Measurements from ENCODE around the gene EHMT2. TPM values are rescaled to one million over a fixed set of nuclear protein-coding genes. Genes with fewer than 3 reads are reported as not detected.

Gene EHMT2
- total RNA-seq (2021; ENCODE audit: unreplicated experiment) (84.0 TPM), Bru-seq, nascent RNA (percentile 59 among the genes with signal in this experiment), BruChase-seq, experiment 1, labeled RNA remaining after a 6-hour chase (percentile 83 among the genes with signal in this experiment), BruChase-seq, experiment 2, labeled RNA remaining after a 2-hour chase (percentile 79 among the genes with signal in this experiment)
- 79.2 and 79.9 TPM in 2 replicates for polyA plus RNA-seq (2012)
- long read RNA-seq, full-length matches to known transcripts = 68 of 151 reads
- long read RNA-seq, partial matches to known transcripts = 61 of 151 reads
- long read RNA-seq, other reads (novel, unspliced or antisense) = 22 of 151 reads

- Histone ChIP-seq H3K9me2 (ENCODE audit: insufficient read depth) (no peaks in the 10 kb centered on the region), H3K36me3 (ENCODE audit: control insufficient read depth in 1 of 2, insufficient read depth in 2 of 2, low read length in 2 of 2) (peaks cover 4 to 24% of the 10 kb centered on the region in 2 experiments), H3K4me2 (ENCODE audit: low read length) (peak within 1 kb of the TSS; percentile 95), H4K20me1 (ENCODE audit: insufficient read depth) (no peaks in the 10 kb centered on the region), H3K4me3 (replicated peaks in 1 of 2; ENCODE audit: low read depth in 1 of 2, low read length in 2 of 2) (peak within 1 kb of the TSS; percentile 82 to 98), H3K79me2 (ENCODE audit: insufficient read depth, low read length) (peaks cover 18% of the 10 kb centered on the region; the same call in 1 of the 2 replicates), H3K4me1 (ENCODE audit: control insufficient read depth in 1 of 2, insufficient read depth in 2 of 2, low read length in 2 of 2) (peaks cover 12 to 30% of the 10 kb centered on the region in 2 experiments), H3K9me3 (ENCODE audit: control insufficient read depth in 1 of 2, insufficient read depth in 1 of 2, low read depth in 1 of 2, low read length in 2 of 2) (no peaks in the 10 kb centered on the region), H3K27me3 (ENCODE audit: insufficient read depth, low read length) (no peaks in the 10 kb centered on the region), H2AFZ (ENCODE audit: low read depth, low read length, poor library complexity, severe bottlenecking) (peak within 1 kb of the TSS; percentile 46), H3K27ac (ENCODE audit: low read depth, low read length) (peak within 1 kb of the TSS; percentile 76), H3K9ac (ENCODE audit: low read length) (peak within 1 kb of the TSS; percentile 93)
- BruUV-seq (replicated peaks) = TSS peak; percentile 91
- RAD21 ChIA-PET (ENCODE audit: low non-redundant PET in 1 of 2, low total read pairs in 2 of 2, uncharacterized antibody in 2 of 2, unreplicated experiment in 2 of 2) = interaction anchor here in 1 of 2 experiments (1.0 kb wide), 1 partner anchor 55 kb away, joined by 4 read pairs; no protein-coding TSS in a partner anchor
- CTCF ChIA-PET = interaction anchor here (0.7 to 1.5 kb wide), 8 partner anchors 9 to 1569 kb away, joined by 3 to 5 read pairs (median 3); partner anchors contain the start of gene NEU1
- intact Hi-C loops (cut with micrococcal nuclease) = loop anchor here (5.0 kb wide), 1 partner anchor 230 kb away; the partner anchor contains the start of genes CSNK2B and LY6G5B
- no peak for TF ChIP-seq REST (IDR thresholded peaks at IDR 0.05; ENCODE audit: low read depth)
- TF ChIP-seq JUND (IDR thresholded peaks at IDR 0.05) = no peak
- TF ChIP-seq POLR2AphosphoS5 (IDR thresholded peaks at IDR 0.05; ENCODE audit: low read depth, low read length) = peak; percentile 69
- no peak; the same call in 1 of the 2 replicates for TF ChIP-seq SIN3A (IDR thresholded peaks at IDR 0.05; ENCODE audit: low read depth)
- TF ChIP-seq ZFX (IDR thresholded peaks at IDR 0.05) = peak; percentile 34
- no peak for TF ChIP-seq CBX3 (IDR thresholded peaks at IDR 0.05; ENCODE audit: low read depth)
- TF ChIP-seq POLR2A (IDR thresholded peaks at IDR 0.05; ENCODE audit: borderline replicate concordance, extremely low read depth, insufficient read depth, insufficient read length) = peak; percentile 49
- no peak for TF ChIP-seq ELF1 (IDR thresholded peaks at IDR 0.05; ENCODE audit: borderline replicate concordance, low read depth)
- peak; percentile 84 for TF ChIP-seq MAX (IDR thresholded peaks at IDR 0.05)
- TF ChIP-seq ZNF274 (IDR thresholded peaks at IDR 0.05; ENCODE audit: low read depth, low read length) = no peak
- peak; percentile 69 for TF ChIP-seq SP1 (IDR thresholded peaks at IDR 0.05; ENCODE audit: low read depth)
- TF ChIP-seq EGR1 (IDR thresholded peaks at IDR 0.05; ENCODE audit: low read depth) = no peak
- TF ChIP-seq TCF7L2 (IDR thresholded peaks at IDR 0.05; ENCODE audit: borderline replicate concordance, extremely low read depth, insufficient read depth, insufficient read length) = peak; percentile 49
- no peak for TF ChIP-seq CTCF (IDR thresholded peaks at IDR 0.05 in 2 of 3, conservative IDR thresholded peaks at IDR 0.05 in 1 of 3; ENCODE audit: borderline replicate concordance in 1 of 3, insufficient read depth in 1 of 3, low read depth in 2 of 3, low read length in 2 of 3)
- TF ChIP-seq YY1 (IDR thresholded peaks at IDR 0.05; ENCODE audit: extremely low read depth, insufficient replicate concordance, low read depth, low read length) = peak; percentile 87
- no peak for TF ChIP-seq EZH2phosphoT487 (IDR thresholded peaks at IDR 0.05; ENCODE audit: borderline replicate concordance)
- TF ChIP-seq RAD21 (IDR thresholded peaks at IDR 0.05; ENCODE audit: low read depth) = no peak
- peak; percentile 50 for ATAC-seq
- POLR2A ChIA-PET = interaction anchor here (1.0 to 1.7 kb wide), 5 partner anchors 34 to 241 kb away, joined by 3 to 7 read pairs (median 3); partner anchors contain the start of gene NEU1
- peak; percentile 46 for DNase-seq (ENCODE audit: low read depth, low spot score)
These were observed at the start of gene EHMT2 for GRCh38 chr6:31897612-31898382. EHMT2 (minus strand) TSS chr6:31897698; CDS start chr6:31897677, 21 bp downstream.

Data from HCT116 (cell line).